Measurements from ENCODE around the gene C1QTNF6.

GRCh38 chr22:37166675-37167066, 21.4 kb downstream of the C1QTNF6 start:
- TF ChIP-seq GATA2 (IDR thresholded peaks at IDR 0.05; ENCODE audit: low read depth, low read length) (no peak), GATA3 (IDR thresholded peaks at IDR 0.05; ENCODE audit: low read depth, low read length) (no peak)
